HEK293 (cell line): ENCODE data around the gene RALY.

Experiments used
- CTCF ChIP-seq: fragments of 450-650 bp; formaldehyde crosslinking; IDR thresholded peaks from 2 replicates; pipeline ENCODE4 v1.5.1; 2016; ENCODE audit warnings: missing biosample characterization, missing genetic modification characterization
- GLIS1 ChIP-seq: fragments of 450-650 bp; formaldehyde crosslinking; IDR thresholded peaks from 2 replicates; pipeline ENCODE4 v1.5.1; 2016; ENCODE audit warnings: missing biosample characterization, missing genetic modification characterization
- OVOL3 ChIP-seq: fragments of 450-650 bp; formaldehyde crosslinking; IDR thresholded peaks from 2 replicates; pipeline ENCODE4 v1.5.1; 2016; ENCODE audit warnings: missing biosample characterization, missing genetic modification characterization
- PBX3 ChIP-seq: sonication (generic); formaldehyde crosslinking; IDR thresholded peaks from 2 replicates; pipeline ENCODE4 v1.8.1; 2022; ENCODE audit warnings: mild to moderate bottlenecking, moderate library complexity, missing genetic modification reagents
- PRDM1 ChIP-seq: fragments of 450-650 bp; formaldehyde crosslinking; IDR thresholded peaks from 2 replicates; pipeline ENCODE4; 2016; ENCODE audit warnings: missing biosample characterization, missing genetic modification characterization
- SETDB1 ChIP-seq: IDR thresholded peaks from one replicate; pipeline ENCODE4 v1.6.1; 2017; ENCODE audit warnings: mild to moderate bottlenecking, low read length, moderate library complexity, mixed read lengths; ENCODE audit not compliant: insufficient read length
- ZFP37 ChIP-seq: fragments of 450-650 bp; formaldehyde crosslinking; IDR thresholded peaks from 2 replicates; pipeline ENCODE4 v1.5.1; 2016; ENCODE audit warnings: missing biosample characterization, missing genetic modification characterization
- ZNF2 ChIP-seq: fragments of 450-650 bp; formaldehyde crosslinking; IDR thresholded peaks from 2 replicates; pipeline ENCODE4 v1.5.1; 2016; ENCODE audit warnings: missing biosample characterization, missing genetic modification characterization
- ZNF221 ChIP-seq: fragments of 450-650 bp; formaldehyde crosslinking; IDR thresholded peaks from 2 replicates; pipeline ENCODE4 v1.5.1; 2017; ENCODE audit warnings: missing biosample characterization, missing genetic modification characterization, borderline replicate concordance
- ZNF560 ChIP-seq: fragments of 450-650 bp; formaldehyde crosslinking; IDR thresholded peaks from 2 replicates; pipeline ENCODE4 v1.5.1; 2017; ENCODE audit warnings: missing biosample characterization, missing genetic modification characterization, borderline replicate concordance
- ZNF670 ChIP-seq: fragments of 450-650 bp; formaldehyde crosslinking; IDR thresholded peaks from 2 replicates; pipeline ENCODE4 v1.5.1; 2016; ENCODE audit warnings: missing biosample characterization, missing genetic modification characterization, low read depth

GRCh38 chr20:33947709-33948295, 45.9 kb upstream of the RALY start:
- peak; percentile 30; the same call in 1 of the 2 replicates for TF ChIP-seq CTCF (tag by site-specific recombination)
- TF ChIP-seq ZNF560 = no peak
- TF ChIP-seq ZNF221 (tag by site-specific recombination) = no peak
- no peak for TF ChIP-seq OVOL3
- no peak for TF ChIP-seq ZNF670 (tag by site-specific recombination)
- TF ChIP-seq ZFP37 = no peak
- TF ChIP-seq ZNF2 (tag by site-specific recombination) = peak; percentile 100
- TF ChIP-seq SETDB1 = peak; percentile 95
- no peak for TF ChIP-seq PRDM1 (tag by site-specific recombination)
- no peak for TF ChIP-seq PBX3 (CRISPR knock-in tag)
- no peak for TF ChIP-seq GLIS1 (tag by site-specific recombination)
